CD4-positive, alpha-beta T cell treated with Interleukin-4 for 4 hours (primary cell): ENCODE results near the gene SMARCAD1.
"Not testable (repeated sequence)": the region's sequence is repeated elsewhere in the genome, so short reads cannot be mapped to it uniquely, and the experiment has no call there.

Experiments
- DNase-seq: peaks from one replicate; pipeline ENCODE4 v3.0.0-alpha.2; 2020

SMARCAD1 gene

DNA sequence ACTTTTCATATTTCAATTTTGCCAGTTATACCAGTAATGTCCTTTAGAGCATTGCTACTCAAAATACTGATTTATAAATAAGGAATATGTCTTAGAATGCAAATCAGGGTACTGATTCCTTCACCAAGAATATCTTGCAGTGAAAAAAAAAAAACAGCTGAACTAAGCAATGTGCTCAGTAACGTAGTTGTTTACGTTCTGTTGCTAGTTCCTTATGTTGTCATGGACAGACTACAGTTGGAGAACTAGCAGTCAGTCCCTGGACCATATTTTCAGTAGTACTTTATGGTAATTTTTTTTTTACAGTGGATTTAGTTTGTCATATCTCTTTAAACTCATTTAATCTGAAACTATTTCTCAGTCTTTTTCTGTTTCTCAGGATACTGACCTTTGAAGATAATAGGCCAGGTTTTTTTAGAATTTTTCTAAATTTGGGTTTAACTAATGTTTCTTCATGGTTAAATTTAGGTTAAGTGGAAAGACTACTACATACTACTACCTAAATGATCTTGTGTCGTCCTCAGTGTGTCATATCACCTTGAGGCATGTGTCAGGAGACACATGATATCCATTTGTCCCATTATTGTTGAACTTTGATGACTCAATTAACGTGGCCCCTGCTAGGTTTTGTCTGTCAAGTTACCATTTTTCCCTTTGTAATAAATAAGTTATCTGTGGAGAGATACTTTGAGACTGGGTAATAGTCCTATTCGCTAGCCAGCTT lies 21.0 kb downstream of the SMARCAD1 start:
- no peak for DNase-seq

DNA sequence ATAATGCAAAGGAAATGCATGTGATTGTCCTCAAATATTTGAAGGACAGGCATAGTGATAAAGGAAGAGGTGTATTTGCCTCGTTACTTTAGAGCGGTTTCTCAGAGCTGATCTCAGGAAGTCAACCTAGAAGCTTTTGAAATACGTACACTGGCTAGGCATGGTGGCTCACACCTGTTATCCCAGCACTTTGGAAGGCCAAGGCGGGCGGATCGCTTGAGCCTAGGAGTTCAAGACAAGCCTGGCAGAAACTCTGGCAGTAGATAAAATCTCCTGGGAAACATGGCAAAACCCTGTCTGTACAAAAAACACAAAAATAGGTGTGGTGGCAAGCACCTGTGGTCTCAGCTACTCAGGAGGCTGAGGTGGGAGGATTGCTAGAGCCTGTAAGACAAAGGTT lies 24.9 kb downstream of the SMARCAD1 start:
- no peak for DNase-seq

DNA sequence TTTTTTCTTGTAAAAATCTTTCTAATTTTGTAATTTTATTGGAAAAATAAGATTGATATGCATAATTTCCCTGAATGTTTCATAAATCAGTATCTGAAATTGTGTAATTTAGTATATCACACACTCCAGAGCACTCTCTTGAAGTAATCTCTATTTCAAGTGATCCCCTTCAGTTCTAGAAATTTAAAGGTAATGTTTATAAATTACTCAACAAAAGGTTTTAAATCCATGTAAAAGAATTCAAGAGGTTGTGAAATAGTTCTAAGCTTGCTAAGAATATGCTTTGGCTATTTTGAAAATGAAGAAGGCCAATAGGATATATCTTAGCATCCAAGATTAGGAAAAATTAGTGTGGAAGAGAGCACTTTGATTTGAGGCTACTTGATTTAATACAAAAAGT lies 28.2 kb downstream of the SMARCAD1 start:
- DNase-seq, result no peak

DNA sequence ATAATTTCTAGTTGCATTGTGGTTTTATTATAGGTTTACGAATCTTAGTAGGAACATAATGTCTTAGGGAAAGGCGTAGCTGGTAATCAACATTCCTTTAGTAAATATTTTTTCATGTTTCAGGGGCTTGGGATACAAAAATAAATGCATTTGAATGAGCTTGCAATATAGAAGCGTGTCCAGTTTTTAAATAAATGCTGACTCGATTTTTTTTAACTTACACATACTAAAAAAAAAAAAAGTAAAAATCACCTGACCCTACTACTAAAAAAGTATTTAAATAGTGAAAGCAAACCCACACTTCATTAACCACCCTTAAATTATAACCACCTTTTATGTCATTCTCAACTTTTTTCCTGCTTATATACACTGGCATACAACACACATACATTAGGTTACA lies 29.6 kb downstream of the SMARCAD1 start:
- no peak for DNase-seq

DNA sequence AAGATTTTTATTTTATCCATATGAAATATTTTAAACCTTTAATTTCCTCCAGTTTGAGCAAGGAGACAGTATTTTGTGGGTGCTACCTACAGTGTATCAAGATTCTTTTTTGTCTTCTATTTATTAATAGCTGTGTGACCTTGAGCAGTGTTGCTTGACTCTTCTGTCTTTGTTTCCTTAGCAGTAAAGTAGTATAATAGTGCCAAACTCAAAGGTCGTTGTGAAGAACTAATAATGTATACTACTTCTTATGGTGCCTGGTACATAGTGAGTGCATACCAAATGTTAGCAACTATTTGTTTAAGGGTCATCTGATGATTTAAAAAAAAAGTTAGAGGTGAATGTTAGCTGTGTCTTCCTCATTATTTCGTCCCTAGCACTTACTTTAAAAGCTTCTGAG lies 30.5 kb downstream of the SMARCAD1 start:
- DNase-seq, result no peak

DNA sequence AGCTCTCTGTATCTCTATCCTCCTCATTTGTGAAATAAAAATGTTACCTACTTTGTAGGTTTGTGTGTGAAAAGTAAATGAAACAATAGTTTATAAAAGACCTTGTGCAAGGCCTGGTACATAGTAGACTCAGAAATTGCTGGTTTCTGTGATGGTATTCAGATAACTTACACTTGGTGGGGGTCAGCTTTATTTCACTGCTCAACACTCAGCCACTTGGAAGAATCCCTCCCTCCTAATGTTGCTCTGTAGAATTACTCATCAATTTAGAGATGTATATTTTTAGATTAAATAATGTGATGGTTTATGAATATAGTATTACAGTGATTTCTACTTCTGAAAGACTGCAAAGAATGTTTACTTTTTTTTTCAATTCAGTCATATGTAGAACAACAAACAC lies 32.7 kb downstream of the SMARCAD1 start:
- no peak for DNase-seq

DNA sequence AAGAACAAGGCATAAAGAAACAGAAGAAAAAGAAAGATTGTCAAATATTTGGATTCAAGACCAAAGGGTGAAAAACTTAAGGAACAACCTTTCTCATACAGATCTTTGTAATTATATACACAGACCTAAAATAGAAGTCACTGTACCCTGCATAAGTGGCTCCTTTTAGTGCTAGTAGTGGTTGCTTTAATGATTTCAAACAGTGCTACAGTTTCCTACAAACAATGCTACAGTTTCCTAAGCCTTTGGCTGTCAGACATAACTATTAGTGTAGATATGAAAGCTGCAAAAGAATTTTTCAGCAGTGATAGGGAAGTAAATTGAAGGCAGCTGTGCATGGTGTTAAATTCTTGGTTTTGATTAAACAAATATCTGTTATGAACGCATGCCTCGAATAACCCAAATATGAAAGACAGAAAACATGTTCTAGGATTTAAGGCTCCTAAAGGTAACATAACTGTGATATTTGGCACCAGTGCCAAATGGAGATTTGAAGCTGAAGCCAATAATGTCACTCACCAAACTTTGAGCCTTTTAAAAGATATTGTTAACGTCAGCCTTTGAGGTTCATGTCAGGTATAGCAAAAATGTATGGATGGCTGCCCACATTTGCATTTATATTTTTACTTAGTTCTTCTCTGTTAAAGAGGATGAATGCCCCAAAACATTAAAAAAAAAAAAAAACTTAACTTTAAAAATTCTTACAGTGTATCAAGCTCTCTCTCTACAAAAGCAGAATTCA lies 36.6 kb downstream of the SMARCAD1 start:
- DNase-seq, result no peak

DNA sequence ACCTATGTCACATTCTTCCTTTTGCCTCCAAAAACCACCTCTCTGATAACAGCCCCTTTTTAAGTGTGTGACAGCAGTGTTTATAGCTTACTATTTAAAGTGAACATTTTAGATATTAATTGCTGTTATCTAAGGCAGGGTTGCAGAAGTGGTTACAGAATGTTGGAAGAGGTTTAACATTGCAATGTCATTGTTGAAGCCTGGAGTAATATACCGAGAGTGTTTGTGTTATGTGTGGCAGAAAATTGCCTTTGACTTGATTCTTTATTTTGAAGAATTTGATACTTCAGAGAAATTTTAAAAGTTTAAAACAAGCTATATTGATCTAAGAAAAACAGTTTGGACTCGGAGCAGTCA lies 37.1 kb downstream of the SMARCAD1 start:
- no peak for DNase-seq

DNA sequence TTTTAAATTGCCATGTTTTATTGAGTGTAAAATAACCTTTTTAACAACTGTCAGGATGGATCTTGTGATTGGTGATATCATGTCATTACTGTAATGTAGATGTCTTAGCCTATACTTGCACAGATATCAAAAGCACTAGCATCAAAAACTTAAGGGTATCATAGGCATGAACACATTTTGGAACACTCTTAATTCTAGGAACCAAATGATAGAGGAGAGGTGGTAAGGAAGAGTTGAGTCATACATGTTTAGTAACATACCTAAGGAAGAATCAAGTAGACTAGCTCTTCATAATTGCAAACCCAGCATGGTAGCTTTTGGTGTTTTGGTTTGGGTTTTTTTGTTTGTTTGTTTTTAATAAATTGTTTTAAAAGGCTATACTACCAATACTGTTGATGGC lies 43.4 kb downstream of the SMARCAD1 start:
- no peak for DNase-seq

DNA sequence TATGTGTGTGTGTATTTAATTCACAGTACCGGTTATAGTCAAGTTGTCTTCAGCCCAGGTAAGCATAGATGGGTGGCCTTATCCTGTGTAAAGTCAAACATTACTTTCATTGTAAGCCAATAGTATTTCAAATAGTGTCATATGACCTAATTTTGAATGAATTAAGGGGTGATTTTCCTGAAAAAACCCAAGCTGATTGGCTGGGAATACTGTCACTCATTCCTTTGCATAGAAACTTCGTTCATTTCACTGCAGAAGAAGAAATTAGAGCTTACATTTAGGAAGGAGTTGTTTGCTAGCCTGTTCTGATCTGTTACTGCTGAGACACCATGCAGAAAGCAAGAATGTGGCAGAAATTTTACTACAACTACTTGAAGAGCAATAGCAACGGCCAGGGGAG lies 45.4 kb downstream of the SMARCAD1 start:
- no peak for DNase-seq

DNA sequence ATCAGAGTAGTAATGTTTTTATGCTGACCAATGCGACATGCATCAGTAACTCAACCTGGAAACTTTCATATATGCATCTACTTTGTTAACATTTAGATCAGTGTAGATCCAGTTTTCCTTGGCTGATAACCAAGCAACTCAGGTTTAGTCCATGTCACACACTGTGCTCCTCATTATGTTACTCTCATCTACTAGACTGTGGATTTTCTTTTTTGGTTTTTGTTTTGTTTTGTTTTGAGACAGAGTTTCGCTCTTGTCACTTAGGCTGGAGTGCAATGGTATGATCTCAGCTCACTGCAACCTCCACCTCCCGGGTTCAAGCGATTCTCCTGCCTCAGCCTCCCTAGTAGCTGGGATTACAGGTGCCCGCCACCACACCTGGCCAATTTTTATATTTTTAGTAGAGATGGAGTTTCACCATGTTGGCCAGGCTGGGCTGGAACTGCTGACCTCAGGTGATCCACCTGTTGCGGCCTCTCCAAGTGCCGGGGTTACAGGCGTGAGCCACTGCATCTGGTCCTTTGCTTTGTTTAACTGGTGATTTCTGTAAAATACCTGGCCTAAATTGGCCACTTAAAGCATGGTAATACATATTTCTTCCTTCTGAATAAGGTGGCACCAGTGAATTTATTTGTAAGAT lies 48.6 kb downstream of the SMARCAD1 start:
- no peak for DNase-seq

DNA sequence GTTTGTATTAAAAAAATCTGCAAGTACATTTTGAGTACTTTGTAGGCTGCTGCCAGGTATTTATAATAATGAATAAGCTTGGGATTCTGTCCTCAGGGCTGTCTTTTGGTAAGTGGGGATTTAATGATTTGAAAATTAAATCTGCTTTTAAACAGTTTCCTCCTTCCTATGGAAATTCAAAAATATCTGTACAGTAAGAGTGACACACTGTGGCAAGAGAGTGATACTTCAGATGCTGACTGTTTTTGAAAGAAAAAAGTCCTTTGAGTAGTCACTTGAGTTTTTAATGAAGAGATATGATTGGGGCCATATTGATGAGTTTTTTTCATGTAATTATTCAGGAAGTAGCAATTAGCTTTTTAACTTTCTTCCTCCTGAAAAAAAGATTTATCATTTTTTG lies 49.2 kb downstream of the SMARCAD1 start:
- no peak for DNase-seq

DNA sequence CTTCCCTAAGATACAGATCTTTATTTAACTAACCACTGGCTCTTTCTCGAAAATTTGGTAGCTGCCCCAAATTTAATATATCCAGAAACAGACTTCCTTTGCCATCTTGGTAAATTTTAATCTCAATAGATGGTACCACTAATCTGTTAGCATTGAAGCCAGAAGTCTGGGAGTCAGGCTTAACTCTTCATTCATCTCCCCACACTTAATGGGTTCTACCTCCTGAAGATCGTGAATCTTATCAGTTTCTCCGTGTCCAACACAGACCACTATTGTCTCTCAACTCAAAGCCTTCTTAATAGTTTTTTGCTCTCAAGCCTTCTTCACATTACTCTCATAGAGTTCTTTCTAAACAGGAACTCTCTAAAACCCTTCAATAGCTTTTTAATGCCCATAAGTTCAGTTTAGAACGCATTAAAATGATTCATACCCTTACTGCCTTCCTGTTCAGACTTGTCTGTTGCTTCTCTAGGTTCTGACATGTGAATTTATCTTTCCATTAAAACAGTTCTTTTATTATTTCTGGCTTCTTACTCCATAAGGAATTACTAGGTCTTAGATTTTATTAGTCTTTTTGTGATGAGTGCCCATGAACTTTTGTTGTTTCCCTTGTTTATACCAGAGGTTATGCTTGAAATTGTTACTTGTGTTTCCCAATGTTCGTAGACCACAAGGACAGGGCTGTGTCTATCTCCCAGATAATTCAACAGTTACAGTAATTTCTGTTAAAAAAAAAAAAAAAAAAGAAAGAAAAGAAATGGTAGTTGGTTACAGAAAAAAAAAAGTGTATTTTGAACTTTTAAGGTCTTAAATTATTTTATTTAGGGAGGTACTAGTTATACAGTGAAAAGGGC lies 54.7 kb downstream of the SMARCAD1 start:
- DNase-seq, result no peak

DNA sequence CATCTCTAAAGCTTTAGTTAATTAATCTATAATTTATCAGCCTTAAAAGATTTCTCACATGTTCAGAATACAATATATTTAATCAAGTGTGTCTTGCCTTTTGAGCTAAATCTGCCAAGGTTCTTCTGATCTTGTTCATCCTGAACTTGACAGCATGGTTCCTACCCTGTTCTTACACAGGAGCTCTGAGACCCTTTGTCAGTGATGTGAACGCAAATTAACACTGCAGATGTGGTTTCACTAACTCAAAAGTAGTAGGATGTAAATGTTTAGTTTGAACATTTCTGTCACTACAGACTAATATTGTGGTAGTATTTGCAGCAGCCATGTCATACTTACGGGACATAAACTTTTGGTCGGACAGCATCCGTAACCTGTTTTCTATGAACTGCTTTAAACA lies 59.4 kb downstream of the SMARCAD1 start:
- DNase-seq, result no peak

DNA sequence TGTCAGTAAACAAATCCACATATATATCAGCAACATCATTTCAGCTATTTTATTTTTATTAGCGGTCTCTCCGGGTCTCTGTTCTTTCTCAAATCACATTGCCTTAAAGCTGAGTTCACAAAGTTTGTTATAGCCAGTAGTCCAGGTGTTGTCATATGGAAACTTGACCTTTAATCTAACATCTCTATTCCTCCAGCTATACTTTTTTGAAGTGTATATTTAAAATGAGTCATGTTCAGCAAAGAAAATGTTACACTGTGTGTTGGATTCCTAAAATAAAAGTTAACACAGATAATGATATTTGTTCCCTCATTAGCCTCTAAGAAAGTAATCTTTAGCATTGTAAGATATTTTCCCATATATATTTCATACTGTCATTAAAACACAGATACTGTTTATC lies 63.6 kb downstream of the SMARCAD1 start:
- DNase-seq, result no peak

DNA sequence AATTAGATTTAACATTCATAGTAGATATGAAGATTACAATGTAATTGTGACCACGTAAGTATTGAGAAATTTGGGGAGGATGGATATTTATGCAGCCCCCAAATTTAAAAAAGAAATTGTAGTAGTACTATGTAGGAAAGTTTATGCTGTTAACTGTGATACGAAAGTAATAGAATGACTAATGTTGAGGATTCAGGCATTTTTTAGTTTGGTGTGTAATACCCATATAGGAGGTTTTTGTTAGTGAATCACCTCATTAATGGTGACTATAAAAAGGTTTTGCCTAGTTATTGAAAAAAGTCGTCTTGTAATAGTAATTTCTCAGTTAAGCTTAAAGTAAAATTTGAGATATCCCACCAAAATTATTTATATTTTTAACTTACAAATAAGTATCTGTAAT lies 67.2 kb downstream of the SMARCAD1 start:
- no peak for DNase-seq

DNA sequence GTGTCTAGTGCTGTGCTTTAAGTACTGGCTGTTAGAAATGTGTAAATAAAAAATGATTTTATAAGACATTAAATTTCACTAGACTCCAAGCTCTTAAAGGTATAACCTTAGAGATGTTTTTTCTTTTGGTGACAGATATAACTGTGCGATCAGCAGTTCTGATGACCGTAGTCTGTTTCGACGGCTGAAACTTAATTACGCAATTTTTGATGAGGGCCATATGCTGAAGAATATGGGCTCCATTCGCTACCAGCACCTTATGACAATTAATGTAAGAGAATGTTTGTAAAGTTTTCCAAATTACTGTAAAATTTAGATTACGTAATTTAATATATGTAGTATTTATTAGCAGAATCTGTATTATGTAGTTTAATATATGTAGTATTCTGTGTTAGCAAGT lies 68.5 kb downstream of the SMARCAD1 start:
- no peak for DNase-seq

DNA sequence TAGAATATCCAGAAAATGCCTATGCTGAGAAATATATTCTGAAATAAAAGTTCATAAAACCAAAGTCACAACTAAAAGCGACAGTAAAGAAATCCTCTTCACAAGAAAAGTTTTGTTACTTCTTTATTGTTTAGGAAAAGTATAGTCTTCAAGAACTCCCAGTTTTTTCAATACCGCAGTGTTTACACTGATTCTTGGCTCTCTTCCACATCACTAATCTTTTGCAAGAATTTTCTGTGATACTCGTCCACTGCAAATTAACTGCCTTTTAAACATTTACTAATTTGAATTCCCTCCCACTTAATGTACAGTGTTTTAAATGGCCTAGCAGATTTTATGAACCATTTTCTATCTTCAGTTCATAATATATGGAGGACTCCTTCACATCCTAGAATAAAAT lies 69.9 kb downstream of the SMARCAD1 start:
- no peak for DNase-seq

DNA sequence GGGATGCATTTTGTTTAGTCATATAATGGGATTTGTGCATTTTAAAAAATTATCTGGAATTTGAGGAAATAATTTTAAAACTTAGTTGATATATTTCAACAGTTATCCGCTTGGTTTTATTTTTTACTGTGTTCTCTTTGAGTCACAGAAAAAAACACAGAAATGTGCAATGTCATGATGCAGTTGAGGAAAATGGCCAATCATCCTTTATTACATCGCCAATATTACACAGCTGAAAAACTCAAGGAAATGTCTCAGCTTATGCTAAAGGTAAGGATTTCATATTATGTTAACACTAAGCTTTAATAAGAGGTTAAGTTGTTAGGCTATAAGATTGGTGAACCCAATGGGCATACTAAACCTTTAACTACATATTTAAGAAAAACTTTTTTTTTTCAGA lies 71.1 kb downstream of the SMARCAD1 start:
- DNase-seq, result no peak

DNA sequence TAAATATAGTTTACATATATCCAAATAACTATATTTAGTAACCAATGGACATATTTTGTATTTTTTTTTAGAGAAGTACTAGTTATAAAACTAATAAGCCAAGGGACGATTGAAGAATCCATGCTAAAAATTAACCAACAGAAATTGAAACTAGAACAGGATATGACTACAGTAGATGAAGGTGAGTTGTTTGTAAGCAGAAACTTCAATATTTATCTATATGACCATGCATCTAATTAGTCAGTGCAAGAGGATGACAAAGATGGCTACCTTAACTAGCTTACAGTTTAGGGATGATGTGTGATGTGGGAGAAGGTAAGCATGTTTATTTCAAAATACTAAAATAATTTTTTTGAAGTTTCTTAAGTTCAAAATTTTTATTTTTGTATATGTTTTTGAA lies 77.2 kb downstream of the SMARCAD1 start:
- DNase-seq, result no peak

DNA sequence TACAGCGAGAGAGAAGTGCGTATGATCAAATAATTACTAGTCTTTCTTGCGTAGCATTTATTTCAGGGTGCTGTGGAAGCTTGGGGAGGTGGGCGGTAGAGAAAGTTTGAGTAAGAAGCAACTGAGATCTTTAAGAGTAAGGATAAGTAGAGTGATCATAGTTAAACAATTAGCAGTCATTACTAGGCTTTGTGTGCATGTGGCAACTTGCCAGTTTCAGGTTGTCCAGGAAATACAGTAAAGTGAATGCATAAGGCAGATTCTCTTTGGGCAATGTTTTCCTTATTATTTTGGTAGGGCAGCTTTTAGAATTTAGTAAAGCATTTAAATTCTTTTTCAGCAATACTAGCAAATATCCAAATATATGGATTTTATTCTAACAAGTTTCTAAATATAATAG lies 78.0 kb downstream of the SMARCAD1 start:
- no peak for DNase-seq

DNA sequence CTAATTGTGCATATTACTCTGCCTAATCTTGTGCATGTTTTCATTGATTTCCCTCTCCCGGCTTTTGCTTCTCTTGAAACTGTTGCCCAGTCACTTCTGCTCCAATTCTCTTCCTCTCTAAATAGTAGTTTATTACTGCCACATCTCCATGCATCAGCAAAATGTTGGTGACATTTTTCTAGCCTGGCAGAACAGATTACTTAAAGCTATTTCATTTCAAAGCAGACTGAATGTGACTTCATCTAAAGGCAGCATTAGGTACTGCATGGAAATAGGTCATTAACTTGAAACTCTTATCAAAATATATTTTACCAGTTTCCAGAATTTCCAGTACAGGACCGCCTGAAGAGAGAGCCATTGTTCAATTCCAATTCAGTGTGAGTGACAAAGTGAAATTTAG lies 82.6 kb downstream of the SMARCAD1 start:
- DNase-seq, result no peak

DNA sequence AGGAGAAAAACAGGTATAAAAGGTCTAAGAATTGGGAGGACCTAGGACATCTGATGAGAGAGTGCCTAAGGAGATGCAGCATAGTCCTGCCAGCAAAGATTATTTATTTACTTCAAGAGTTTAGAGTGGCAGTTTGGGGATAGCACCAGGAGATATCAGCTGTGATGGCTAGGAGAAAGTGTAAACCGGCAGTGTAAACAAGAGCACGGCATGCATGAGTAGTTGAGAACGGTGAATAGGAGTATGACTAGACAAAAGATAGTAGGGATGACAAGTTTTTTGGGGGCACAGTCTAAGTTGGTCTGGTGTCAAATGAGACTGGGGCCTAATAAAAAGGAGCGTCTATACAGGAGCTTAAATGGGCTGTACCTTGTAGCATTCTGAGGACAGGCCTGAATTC lies 86.3 kb downstream of the SMARCAD1 start:
- DNase-seq, result not testable (repeated sequence)
